ENCODE results near the gene FSHR.

- no peak for TF ChIP-seq CTCF (IDR thresholded peaks at IDR 0.05)
- no peak for TF ChIP-seq POLR2A (IDR thresholded peaks at IDR 0.05)
These were observed 40.4 kb upstream of the FSHR start for GRCh38 chr2:49194701-49195100.
